ENCODE measurements around the gene HDDC3. TPM values are rescaled to one million over a fixed set of nuclear protein-coding genes. Genes with fewer than 3 reads are reported as not detected.

The HDDC3 gene
- total RNA-seq, 1 donor from 2014 or later: 20.9 TPM

Other genes with a start within 250 kb of the HDDC3 start
- 1.2 TPM for gene BLM, start 215.2 kb downstream of the HDDC3 start, total RNA-seq
- 33.8 TPM for gene FURIN, start 64.0 kb downstream of the HDDC3 start, total RNA-seq
- 26.2 TPM for gene FES, start 48.0 kb downstream of the HDDC3 start, total RNA-seq
- 95.4 TPM for gene MAN2A2, start 29.2 kb downstream of the HDDC3 start, total RNA-seq
- gene UNC45A, start 2.7 kb upstream of the HDDC3 start, total RNA-seq: 117 TPM
- 21.8 TPM for gene RCCD1, start 22.3 kb upstream of the HDDC3 start, total RNA-seq
- gene PRC1, start 62.0 kb upstream of the HDDC3 start, total RNA-seq: 6.6 TPM
- gene VPS33B, start 90.0 kb upstream of the HDDC3 start, total RNA-seq: 14.9 TPM
- 0.35 TPM for gene SV2B, start 167.7 kb upstream of the HDDC3 start, total RNA-seq